B cell (primary cell): ENCODE results near the gene NKAIN2.

Source experiments
- EZH2 ChIP-seq: IDR thresholded peaks from 2 replicates; pipeline ENCODE4 v1.6.1; 2012; ENCODE audit warnings: borderline replicate concordance, low read depth, mild to moderate bottlenecking, moderate library complexity, low read length; ENCODE audit not compliant: insufficient read depth, poor library complexity, severe bottlenecking
- TF ChIP-seq, protein P1 (sequence below): fragments of 200-600 bp; IDR thresholded peaks from one replicate; pipeline ENCODE4 v1.8.0; 2022; ENCODE audit warnings: antibody characterized with exemption, mild to moderate bottlenecking

DNA sequence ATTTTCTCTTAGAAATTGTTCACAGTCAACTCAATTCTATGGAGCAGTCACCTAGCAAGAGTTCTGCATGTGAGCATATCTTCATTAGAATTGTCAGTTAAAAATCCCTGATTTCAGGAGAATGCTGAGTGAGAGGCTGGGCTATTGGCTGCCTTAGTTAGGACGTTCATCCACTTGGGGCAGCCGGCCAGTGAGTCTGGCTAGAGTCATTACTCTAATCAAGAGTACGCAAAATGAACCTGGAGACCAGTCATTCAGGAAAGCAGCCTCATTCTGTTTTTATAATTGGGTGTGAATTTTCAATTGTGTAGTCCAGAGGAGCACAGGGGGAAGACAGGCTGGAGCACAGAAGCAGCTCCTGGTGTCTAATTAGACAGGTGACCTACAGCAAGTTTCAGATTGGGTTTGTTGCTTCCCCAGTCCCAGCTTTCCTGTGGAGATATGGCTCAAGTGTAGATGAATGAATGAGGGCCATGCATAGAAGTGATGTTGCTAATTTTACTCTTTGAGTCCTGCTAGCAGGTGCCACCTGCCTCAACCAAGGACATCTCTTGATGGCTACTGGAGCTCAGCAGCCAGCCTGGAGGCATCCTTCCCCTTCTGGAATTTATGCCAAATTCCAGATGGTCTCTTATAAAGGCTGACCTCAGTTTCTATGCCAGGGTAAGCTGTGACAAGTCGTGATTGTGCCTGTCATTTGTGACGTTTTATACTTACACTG, 265.7 kb downstream of the NKAIN2 start:
- TF ChIP-seq, protein P1, sequence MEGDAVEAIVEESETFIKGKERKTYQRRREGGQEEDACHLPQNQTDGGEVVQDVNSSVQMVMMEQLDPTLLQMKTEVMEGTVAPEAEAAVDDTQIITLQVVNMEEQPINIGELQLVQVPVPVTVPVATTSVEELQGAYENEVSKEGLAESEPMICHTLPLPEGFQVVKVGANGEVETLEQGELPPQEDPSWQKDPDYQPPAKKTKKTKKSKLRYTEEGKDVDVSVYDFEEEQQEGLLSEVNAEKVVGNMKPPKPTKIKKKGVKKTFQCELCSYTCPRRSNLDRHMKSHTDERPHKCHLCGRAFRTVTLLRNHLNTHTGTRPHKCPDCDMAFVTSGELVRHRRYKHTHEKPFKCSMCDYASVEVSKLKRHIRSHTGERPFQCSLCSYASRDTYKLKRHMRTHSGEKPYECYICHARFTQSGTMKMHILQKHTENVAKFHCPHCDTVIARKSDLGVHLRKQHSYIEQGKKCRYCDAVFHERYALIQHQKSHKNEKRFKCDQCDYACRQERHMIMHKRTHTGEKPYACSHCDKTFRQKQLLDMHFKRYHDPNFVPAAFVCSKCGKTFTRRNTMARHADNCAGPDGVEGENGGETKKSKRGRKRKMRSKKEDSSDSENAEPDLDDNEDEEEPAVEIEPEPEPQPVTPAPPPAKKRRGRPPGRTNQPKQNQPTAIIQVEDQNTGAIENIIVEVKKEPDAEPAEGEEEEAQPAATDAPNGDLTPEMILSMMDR = no peak
- TF ChIP-seq EZH2 = no peak
